Trophoblast cell (in vitro differentiated cells and primary cell): Measurements from ENCODE around the gene KMO.

ENCODE experiments used
- DNase-seq, 2 donors: peaks; one replicate each; pipeline ENCODE4 v3.0.0-alpha.2; 2016
- H2AFZ ChIP-seq: 2 replicates; pipeline ENCODE4 v1.6.1; 2013; ENCODE audit warnings: low read length, moderate library complexity, mild to moderate bottlenecking; ENCODE audit not compliant: insufficient read depth, poor library complexity
- H2AK5ac ChIP-seq: 2 replicates; pipeline ENCODE4 v1.6.1; 2013; ENCODE audit warnings: mild to moderate bottlenecking, low read length
- H2BK120ac ChIP-seq: 2 replicates; pipeline ENCODE4 v1.6.1; 2013; ENCODE audit warnings: low read length, mild to moderate bottlenecking, moderate library complexity; ENCODE audit not compliant: insufficient read depth, poor library complexity
- H2BK12ac ChIP-seq: 2 replicates; pipeline ENCODE4 v1.6.1; 2013; ENCODE audit warnings: mild to moderate bottlenecking, low read length, moderate library complexity
- H2BK5ac ChIP-seq: 2 replicates; pipeline ENCODE4 v1.6.1; 2013; ENCODE audit warnings: low read length, low read depth, moderate library complexity, mild to moderate bottlenecking; ENCODE audit not compliant: poor library complexity
- H3K14ac ChIP-seq: 2 replicates; pipeline ENCODE4 v1.6.1; 2013; ENCODE audit warnings: mild to moderate bottlenecking, low read length
- H3K18ac ChIP-seq: 2 replicates; pipeline ENCODE4 v1.6.1; 2013; ENCODE audit warnings: mild to moderate bottlenecking, low read length
- H3K23ac ChIP-seq: 2 replicates; pipeline ENCODE4 v1.6.1; 2013; ENCODE audit warnings: low read length
- H3K27ac ChIP-seq: 2 replicates; pipeline ENCODE4 v1.5.1; 2013; ENCODE audit warnings: low read depth, mild to moderate bottlenecking, inconsistent platforms, low read length, moderate library complexity
- H3K27me3 ChIP-seq: 2 replicates; pipeline ENCODE4 v1.6.1; 2013; ENCODE audit warnings: inconsistent platforms, mild to moderate bottlenecking, low read length, moderate library complexity; ENCODE audit not compliant: insufficient read depth
- H3K36me3 ChIP-seq, 2 experiments: 1 replicate in 1 of 2; 2 replicates in 1 of 2; pipeline ENCODE4 v1.6.1; 2013; ENCODE audit warnings: low read length in 2 of 2, mild to moderate bottlenecking in 2 of 2, moderate library complexity in 1 of 2; ENCODE audit not compliant: insufficient read depth in 2 of 2, control insufficient read depth in 1 of 2
- H3K4ac ChIP-seq: 2 replicates; pipeline ENCODE4 v1.6.1; 2013; ENCODE audit warnings: low read depth, mild to moderate bottlenecking, low read length, moderate library complexity
- H3K4me1 ChIP-seq, 2 experiments: 1 replicate in 1 of 2; 2 replicates in 1 of 2; pipeline ENCODE4 v1.6.1; 2013; ENCODE audit warnings: low read length in 2 of 2, mild to moderate bottlenecking in 2 of 2, moderate library complexity in 1 of 2; ENCODE audit not compliant: insufficient read depth in 2 of 2, control insufficient read depth in 1 of 2
- H3K4me2 ChIP-seq: 2 replicates; pipeline ENCODE4 v1.6.1; 2013; ENCODE audit warnings: inconsistent platforms, mild to moderate bottlenecking, low read length, moderate library complexity
- H3K4me3 ChIP-seq: 2 replicates; pipeline ENCODE4 v1.5.1; 2013; ENCODE audit warnings: mild to moderate bottlenecking, low read depth, low read length, inconsistent platforms
- H3K79me1 ChIP-seq: one replicate; pipeline ENCODE4 v1.6.1; 2013; ENCODE audit warnings: low read length
- H3K79me2 ChIP-seq: 2 replicates; pipeline ENCODE4 v1.6.1; 2013; ENCODE audit warnings: low read length, mild to moderate bottlenecking; ENCODE audit not compliant: control insufficient read depth, insufficient read depth, poor library complexity
- H3K9ac ChIP-seq: 2 replicates; pipeline ENCODE4 v1.6.1; 2013; ENCODE audit warnings: mild to moderate bottlenecking, low read length
- H3K9me3 ChIP-seq: 2 replicates; pipeline ENCODE4 v1.6.1; 2013; ENCODE audit warnings: low read depth, mild to moderate bottlenecking, control low read depth, inconsistent platforms, low read length; ENCODE audit not compliant: insufficient read depth
- H4K12ac ChIP-seq: 2 replicates; pipeline ENCODE4 v1.6.1; 2013; ENCODE audit warnings: low read depth, mild to moderate bottlenecking, low read length, moderate library complexity
- H4K8ac ChIP-seq: 2 replicates; pipeline ENCODE4 v1.6.1; 2013; ENCODE audit warnings: low read depth, mild to moderate bottlenecking, low read length, moderate library complexity
- H4K91ac ChIP-seq: one replicate; pipeline ENCODE4 v1.6.1; 2013; ENCODE audit warnings: low read depth, mild to moderate bottlenecking, low read length, moderate library complexity
- WGBS: extraction: QIAGEN DNeasy Blood & Tissue Kit; methylation state at CpG from one replicate; pipeline ENCODE4 v1.1.7; 2013; ENCODE audit warnings: missing lambda C conversion rate; ENCODE audit not compliant: insufficient read length, insufficient coverage; ENCODE audit errors: extremely low coverage; 5-methylcytosine and 5-hydroxymethylcytosine counted together

Gene KMO

GRCh38 chr1:241507189-241507863 lies 24.9 kb upstream of the KMO start:
- H3K4ac ChIP-seq: no peak overlapping the region
- no peak overlapping the region for H3K18ac ChIP-seq
- no peak overlapping the region for H3K14ac ChIP-seq
- no peak overlapping the region for H2BK5ac ChIP-seq
- H4K8ac ChIP-seq: no peak overlapping the region
- no peaks in the 10 kb centered on the region for H3K79me1 ChIP-seq
- H3K4me2 ChIP-seq: no peak overlapping the region
- H3K27me3 ChIP-seq: no peaks in the 10 kb centered on the region
- no peak overlapping the region for H2BK120ac ChIP-seq
- H3K27ac ChIP-seq: no peak overlapping the region
- no peaks in the 10 kb centered on the region for H3K79me2 ChIP-seq
- peak in 1 of 2 donors; percentile 62 for DNase-seq
- no peak overlapping the region for H4K91ac ChIP-seq
- no peaks in the 10 kb centered on the region for H3K9me3 ChIP-seq
- no peak overlapping the region for H2AK5ac ChIP-seq
- H3K36me3 ChIP-seq: peaks cover 17 to 27% of the 10 kb centered on the region in 2 experiments
- H4K12ac ChIP-seq: no peak overlapping the region
- no peak overlapping the region for H3K4me3 ChIP-seq
- H3K9ac ChIP-seq: no peak overlapping the region
- H3K4me1 ChIP-seq: no peaks in the 10 kb centered on the region
- WGBS: no CpG with 5 or more reads among the region's 2 CpGs
- no peak overlapping the region for H3K23ac ChIP-seq
- no peak overlapping the region for H2AFZ ChIP-seq
- H2BK12ac ChIP-seq: no peak overlapping the region

GRCh38 chr1:241513378-241513777 lies 18.8 kb upstream of the KMO start:
- Histone ChIP-seq H2BK120ac (no peak overlapping the region), H3K9ac (no peak overlapping the region), H3K14ac (no peak overlapping the region), H4K12ac (no peak overlapping the region), H3K4me1 (no peaks in the 10 kb centered on the region), H3K79me2 (no peaks in the 10 kb centered on the region), H3K23ac (no peak overlapping the region), H3K4me3 (no peak overlapping the region), H3K27ac (no peak overlapping the region), H2BK12ac (no peak overlapping the region), H3K36me3 (peaks cover 7 to 13% of the 10 kb centered on the region in 2 experiments), H3K4me2 (no peak overlapping the region), H3K27me3 (no peaks in the 10 kb centered on the region), H3K9me3 (no peaks in the 10 kb centered on the region), H3K18ac (no peak overlapping the region), H4K8ac (no peak overlapping the region), H2BK5ac (no peak overlapping the region), H2AK5ac (no peak overlapping the region), H2AFZ (no peak overlapping the region), H3K79me1 (no peaks in the 10 kb centered on the region), H4K91ac (no peak overlapping the region), H3K4ac (no peak overlapping the region)
- WGBS: no CpG with 5 or more reads among the region's 5 CpGs
- DNase-seq: no peak

- H3K4me2 ChIP-seq: peak overlapping the region; percentile 86
- peak overlapping the region; percentile 94 for H3K9ac ChIP-seq
- peak overlapping the region; percentile 12 for H4K12ac ChIP-seq
- H2AK5ac ChIP-seq: no peak overlapping the region
- H3K9me3 ChIP-seq: peaks cover 2% of the 10 kb centered on the region
- peak overlapping the region; percentile 98 for H3K4me3 ChIP-seq
- peak overlapping the region; percentile 99 for H2AFZ ChIP-seq
- H3K4ac ChIP-seq: peak overlapping the region; percentile 49
- no peak overlapping the region for H2BK12ac ChIP-seq
- no peak overlapping the region for H3K23ac ChIP-seq
- peak overlapping the region; percentile 83 for H4K8ac ChIP-seq
- no CpG with 5 or more reads among the region's 28 CpGs for WGBS
- H3K79me1 ChIP-seq: peaks cover 6% of the 10 kb centered on the region
- H3K27ac ChIP-seq: peak overlapping the region; percentile 85
- peak overlapping the region; percentile 89 for H4K91ac ChIP-seq
- H2BK120ac ChIP-seq: peak overlapping the region; percentile 52
- peaks cover 7% of the 10 kb centered on the region for H3K79me2 ChIP-seq
- H3K18ac ChIP-seq: peak overlapping the region; percentile 91
- H3K36me3 ChIP-seq: peaks cover 2% of the 10 kb centered on the region in 2 experiments
- H3K4me1 ChIP-seq: no peaks in the 10 kb centered on the region
- H2BK5ac ChIP-seq: peak overlapping the region; percentile 77
- peak in 1 of 2 donors; percentile 49 for DNase-seq
- no peaks in the 10 kb centered on the region for H3K27me3 ChIP-seq
- H3K14ac ChIP-seq: peak overlapping the region; percentile 89
Measured at GRCh38 chr1:241518476-241519307, 13.5 kb upstream of the KMO start.

GRCh38 chr1:241519308-241520079 lies 12.7 kb upstream of the KMO start, which contains the start of gene FH:
Gene FH, minus strand, starts transcription at chr1:241519755. Its CDS starts 33 bp downstream, at chr1:241519722.
- peaks cover 7% of the 10 kb centered on the region for H3K79me2 ChIP-seq
- H4K8ac ChIP-seq: peak within 1 kb of the TSS; percentile 83
- H3K4me1 ChIP-seq: no peaks in the 10 kb centered on the region
- no CpG with 5 or more reads among the region's 70 CpGs for WGBS
- peak within 1 kb of the TSS; percentile 77 for H2BK5ac ChIP-seq
- H3K4me2 ChIP-seq: peak within 1 kb of the TSS; percentile 86
- peak within 1 kb of the TSS; percentile 89 for H4K91ac ChIP-seq
- H3K14ac ChIP-seq: peak within 1 kb of the TSS; percentile 89
- H4K12ac ChIP-seq: peak within 1 kb of the TSS; percentile 85
- H2AK5ac ChIP-seq: no peak within 1 kb of the TSS
- peak within 1 kb of the TSS; percentile 98 for H3K4me3 ChIP-seq
- H2BK12ac ChIP-seq: peak within 1 kb of the TSS; percentile 34
- H2BK120ac ChIP-seq: peak within 1 kb of the TSS; percentile 68
- H3K9me3 ChIP-seq: peaks cover 2% of the 10 kb centered on the region
- H3K4ac ChIP-seq: peak within 1 kb of the TSS; percentile 49
- H3K79me1 ChIP-seq: peaks cover 6% of the 10 kb centered on the region
- peak; percentile 95 to 96 for DNase-seq
- peak within 1 kb of the TSS; percentile 91 for H3K18ac ChIP-seq
- no peak within 1 kb of the TSS for H3K23ac ChIP-seq
- H3K27ac ChIP-seq: peak within 1 kb of the TSS; percentile 85
- H2AFZ ChIP-seq: peak within 1 kb of the TSS; percentile 99
- H3K9ac ChIP-seq: peak within 1 kb of the TSS; percentile 94
- no peaks in the 10 kb centered on the region for H3K27me3 ChIP-seq
- peaks cover 2% of the 10 kb centered on the region in 2 experiments for H3K36me3 ChIP-seq
